RWPE2 (cell line): ENCODE data around the gene PAXX.

Experiments
- ATAC-seq: fragments of 200-7000 bp; cut with Tn5 transposase; 3 replicates; pipeline ENCODE4 v1.9.1; 2021; ENCODE audit warnings: low read depth
- DNase-seq: peaks from one replicate; pipeline ENCODE4 v3.0.0-alpha.2; 2020; ENCODE audit warnings: low spot score
- H3K27ac ChIP-seq: fragments of 450-650 bp; 2 replicates; pipeline ENCODE4 v1.5.1; 2017; ENCODE audit warnings: mild to moderate bottlenecking; ENCODE audit not compliant: poor library complexity, severe bottlenecking
- H3K27me3 ChIP-seq: fragments of 250-450 bp; sonication (Bioruptor Pico); 2 replicates; pipeline ENCODE4 v1.5.1; 2021; ENCODE audit warnings: mild to moderate bottlenecking, moderate library complexity; ENCODE audit not compliant: insufficient read depth, poor library complexity, severe bottlenecking
- H3K36me3 ChIP-seq: fragments of 250-450 bp; sonication (Bioruptor Pico); 2 replicates; pipeline ENCODE4 v1.5.1; 2020; ENCODE audit warnings: low read depth, mild to moderate bottlenecking, moderate library complexity
- H3K4me1 ChIP-seq: fragments of 250-450 bp; sonication (Bioruptor Pico); 2 replicates; pipeline ENCODE4 v1.5.1; 2021; ENCODE audit warnings: mild to moderate bottlenecking, moderate library complexity; ENCODE audit not compliant: insufficient read depth, poor library complexity, severe bottlenecking
- H3K4me3 ChIP-seq: fragments of 250-450 bp; sonication (Bioruptor Pico); 2 replicates; pipeline ENCODE4 v1.5.1; 2021; ENCODE audit warnings: mild to moderate bottlenecking, moderate library complexity; ENCODE audit not compliant: severe bottlenecking
- H3K9me3 ChIP-seq: fragments of 250-450 bp; sonication (Bioruptor Pico); 2 replicates; pipeline ENCODE4 v1.5.1; 2021; ENCODE audit warnings: mild to moderate bottlenecking, moderate library complexity; ENCODE audit not compliant: severe bottlenecking
- TF ChIP-seq, protein P1 (sequence below): fragments of 450-650 bp; IDR thresholded peaks from one replicate; pipeline ENCODE4 v1.5.1; 2017; ENCODE audit warnings: mild to moderate bottlenecking, moderate library complexity; ENCODE audit not compliant: poor library complexity, severe bottlenecking

Gene PAXX

DNA sequence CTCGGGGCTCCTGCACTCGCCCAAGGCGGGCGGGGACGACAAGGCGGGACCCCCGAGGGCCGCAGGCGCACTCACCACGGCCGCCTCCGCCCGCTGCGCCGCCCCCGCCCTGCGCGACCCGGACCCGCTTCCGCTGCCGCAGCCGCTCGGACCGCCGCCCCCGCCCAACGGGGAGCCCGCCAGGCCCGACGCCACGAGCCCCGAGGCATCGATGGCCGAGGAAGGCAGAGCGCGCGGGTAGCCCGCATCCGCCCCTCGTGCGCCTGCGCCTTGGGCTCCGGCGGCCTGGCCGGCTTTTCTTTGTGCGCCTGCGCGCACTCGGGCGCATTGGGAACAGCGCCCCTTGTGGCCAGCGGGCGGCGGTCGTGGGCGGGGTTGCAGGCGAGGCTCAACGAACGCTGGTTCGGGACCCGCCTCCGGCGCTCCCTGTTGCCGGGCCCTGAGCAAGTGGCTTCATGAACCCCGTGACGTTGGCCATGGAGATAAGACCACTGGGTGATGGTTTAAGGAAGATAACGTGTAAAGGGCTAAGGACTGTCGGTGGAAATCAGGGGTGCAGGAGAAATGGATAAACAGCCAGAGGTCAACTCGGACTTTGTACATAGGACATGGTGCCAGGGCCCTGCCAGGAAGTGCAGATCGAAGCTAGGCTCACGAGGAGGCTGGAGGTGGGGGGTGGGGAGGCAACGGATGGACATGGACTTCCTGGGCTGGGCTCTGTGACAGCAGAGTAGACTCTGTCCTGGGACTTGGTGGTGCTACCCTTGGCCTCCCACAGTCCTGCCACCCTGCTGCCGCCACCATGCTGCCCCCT lies 47.5 kb upstream of the PAXX start, which contains the start of the genes C8G and FBXW5:
Gene C8G, plus strand, starts transcription at position 725 of the 814 bp plus-strand sequence. Its CDS starts 78 bp downstream, at position 803.
Gene FBXW5, minus strand, starts transcription at position 220 of the 814 bp plus-strand sequence. CDS start 655 bp downstream, outside the sequence.
- Histone ChIP-seq H3K9me3 (no peaks in the 10 kb centered on the region), H3K27ac (peak within 1 kb of the TSS; percentile 69), H3K36me3 (peaks cover 31% of the 10 kb centered on the region), H3K4me1 (peaks cover 9% of the 10 kb centered on the region), H3K27me3 (no peaks in the 10 kb centered on the region), H3K4me3 (peak within 1 kb of the TSS; percentile 98)
- DNase-seq (peak; percentile 93), ATAC-seq (peak; percentile 52)
- TF ChIP-seq, protein P1, sequence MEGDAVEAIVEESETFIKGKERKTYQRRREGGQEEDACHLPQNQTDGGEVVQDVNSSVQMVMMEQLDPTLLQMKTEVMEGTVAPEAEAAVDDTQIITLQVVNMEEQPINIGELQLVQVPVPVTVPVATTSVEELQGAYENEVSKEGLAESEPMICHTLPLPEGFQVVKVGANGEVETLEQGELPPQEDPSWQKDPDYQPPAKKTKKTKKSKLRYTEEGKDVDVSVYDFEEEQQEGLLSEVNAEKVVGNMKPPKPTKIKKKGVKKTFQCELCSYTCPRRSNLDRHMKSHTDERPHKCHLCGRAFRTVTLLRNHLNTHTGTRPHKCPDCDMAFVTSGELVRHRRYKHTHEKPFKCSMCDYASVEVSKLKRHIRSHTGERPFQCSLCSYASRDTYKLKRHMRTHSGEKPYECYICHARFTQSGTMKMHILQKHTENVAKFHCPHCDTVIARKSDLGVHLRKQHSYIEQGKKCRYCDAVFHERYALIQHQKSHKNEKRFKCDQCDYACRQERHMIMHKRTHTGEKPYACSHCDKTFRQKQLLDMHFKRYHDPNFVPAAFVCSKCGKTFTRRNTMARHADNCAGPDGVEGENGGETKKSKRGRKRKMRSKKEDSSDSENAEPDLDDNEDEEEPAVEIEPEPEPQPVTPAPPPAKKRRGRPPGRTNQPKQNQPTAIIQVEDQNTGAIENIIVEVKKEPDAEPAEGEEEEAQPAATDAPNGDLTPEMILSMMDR = peak; percentile 99

GRCh38 chr9:136945333-136946227 lies 46.6 kb upstream of the PAXX start:
- Histone ChIP-seq H3K4me3 (no peak overlapping the region), H3K27me3 (no peaks in the 10 kb centered on the region), H3K36me3 (peaks cover 23% of the 10 kb centered on the region), H3K27ac (no peak overlapping the region), H3K4me1 (peaks cover 9% of the 10 kb centered on the region), H3K9me3 (no peaks in the 10 kb centered on the region)
- TF ChIP-seq, protein P1 = no peak
- no peak for ATAC-seq
- no peak for DNase-seq

DNA sequence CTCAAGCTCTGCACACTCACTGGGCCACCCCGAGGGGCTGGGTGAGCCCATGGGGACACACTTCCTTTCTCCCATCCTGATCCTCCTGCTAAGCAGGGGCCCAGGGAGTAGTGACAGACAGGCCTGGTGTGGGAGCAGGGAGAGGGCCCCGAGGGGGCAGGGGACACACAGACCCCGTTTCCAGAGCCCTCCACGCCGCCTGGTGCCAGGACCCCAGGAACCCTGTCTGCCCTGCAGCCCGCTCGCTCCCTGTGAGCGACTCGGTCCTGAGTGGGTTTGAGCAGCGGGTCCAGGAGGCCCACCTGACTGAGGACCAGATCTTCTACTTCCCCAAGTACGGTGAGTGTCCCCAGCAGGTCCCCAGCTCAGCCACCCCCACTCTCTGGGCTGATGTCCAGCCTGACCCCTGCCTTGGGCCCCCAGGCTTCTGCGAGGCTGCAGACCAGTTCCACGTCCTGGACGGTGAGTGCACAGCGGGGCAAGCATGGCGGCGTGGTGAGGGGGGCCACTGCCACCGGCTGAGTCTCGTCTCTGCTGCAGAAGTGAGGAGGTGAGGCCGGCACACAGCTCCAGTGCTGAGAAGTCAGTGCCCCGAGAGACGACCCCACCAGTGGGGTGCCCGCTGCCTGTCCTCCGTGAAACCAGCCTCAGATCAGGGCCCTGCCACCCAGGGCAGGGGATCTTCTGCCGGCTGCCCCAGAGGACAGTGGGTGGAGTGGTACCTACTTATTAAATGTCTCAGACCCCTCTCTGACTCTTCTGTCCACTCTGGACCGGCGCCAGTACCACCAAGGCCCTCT lies 45.8 kb upstream of the PAXX start:
- Histone ChIP-seq H3K27me3 (no peaks in the 10 kb centered on the region), H3K4me3 (no peak overlapping the region), H3K4me1 (peaks cover 9% of the 10 kb centered on the region), H3K36me3 (peaks cover 15% of the 10 kb centered on the region), H3K27ac (no peak overlapping the region), H3K9me3 (no peaks in the 10 kb centered on the region)
- TF ChIP-seq, protein P1 = no peak
- DNase-seq = peak; percentile 71
- ATAC-seq = no peak

DNA sequence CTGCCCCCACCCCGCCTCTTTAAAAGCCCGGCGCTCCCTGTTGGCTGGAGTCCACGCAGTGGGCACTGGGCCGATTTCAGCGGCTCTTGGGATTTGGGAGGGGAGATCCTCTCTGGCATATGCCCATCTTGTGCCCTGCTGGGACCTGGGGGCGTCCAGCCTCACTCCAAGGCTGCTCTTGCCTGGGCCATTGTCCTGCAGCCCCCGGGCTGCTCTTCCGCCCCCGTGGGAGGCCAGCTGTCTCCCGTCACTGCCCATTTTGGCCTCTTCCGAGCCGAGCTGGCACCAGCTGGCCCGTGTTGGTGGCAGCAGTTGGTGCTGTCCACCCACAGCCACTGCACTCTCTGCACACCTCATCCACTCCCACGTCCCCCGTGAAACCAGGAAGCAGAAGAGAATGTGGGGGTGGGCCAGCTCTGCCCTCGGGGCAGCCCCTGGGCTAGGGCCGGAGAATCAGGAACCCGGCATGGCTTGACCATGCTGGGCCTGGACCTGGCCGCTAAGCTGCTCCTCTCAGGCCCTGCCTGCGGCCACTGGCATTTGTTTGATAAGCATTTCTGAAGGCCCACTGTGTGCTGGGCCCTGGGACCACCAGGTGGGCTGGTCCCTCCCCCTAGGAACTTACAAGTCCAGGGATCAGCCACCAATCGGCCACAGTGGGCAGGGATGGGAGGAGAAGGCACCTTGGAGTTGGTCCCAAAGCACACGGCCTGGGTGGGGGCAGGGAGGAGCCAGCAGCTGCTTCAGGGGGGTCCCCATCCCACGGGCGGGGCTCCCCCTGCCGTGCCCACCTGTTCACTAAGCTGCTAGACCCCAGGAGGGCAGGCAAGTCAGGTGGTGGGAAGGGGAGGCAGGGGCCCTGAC lies 45.0 kb upstream of the PAXX start:
- no peaks in the 10 kb centered on the region for H3K27me3 ChIP-seq
- peaks cover 9% of the 10 kb centered on the region for H3K4me1 ChIP-seq
- DNase-seq = peak; percentile 64
- TF ChIP-seq, protein P1 = no peak
- peaks cover 6% of the 10 kb centered on the region for H3K36me3 ChIP-seq
- peak overlapping the region; percentile 58 for H3K27ac ChIP-seq
- no peak for ATAC-seq
- H3K9me3 ChIP-seq = no peaks in the 10 kb centered on the region
- H3K4me3 ChIP-seq = no peak overlapping the region
